GM18502 (cell line): ENCODE measurements around the gene KIF17.
"Not testable (repeated sequence)": the region's sequence is repeated elsewhere in the genome, so short reads cannot be mapped to it uniquely, and the experiment has no call there.

Source experiments
- ATAC-seq: cut with Tn5 transposase; IDR thresholded peaks from one replicate; pipeline ENCODE4 v1.9.1; 2021; ENCODE audit warnings: mild to moderate bottlenecking; ENCODE audit not compliant: unreplicated experiment, poor library complexity

KIF17 gene

GRCh38 chr1:20728371-20729154 lies 10.8 kb upstream of the KIF17 start:
- no peak for ATAC-seq

- no peak for ATAC-seq
Observed at GRCh38 chr1:20727746-20728316, 10.0 kb upstream of the KIF17 start.

- ATAC-seq: no peak
Observed at GRCh38 chr1:20726932-20727745, 9.3 kb upstream of the KIF17 start.

DNA sequence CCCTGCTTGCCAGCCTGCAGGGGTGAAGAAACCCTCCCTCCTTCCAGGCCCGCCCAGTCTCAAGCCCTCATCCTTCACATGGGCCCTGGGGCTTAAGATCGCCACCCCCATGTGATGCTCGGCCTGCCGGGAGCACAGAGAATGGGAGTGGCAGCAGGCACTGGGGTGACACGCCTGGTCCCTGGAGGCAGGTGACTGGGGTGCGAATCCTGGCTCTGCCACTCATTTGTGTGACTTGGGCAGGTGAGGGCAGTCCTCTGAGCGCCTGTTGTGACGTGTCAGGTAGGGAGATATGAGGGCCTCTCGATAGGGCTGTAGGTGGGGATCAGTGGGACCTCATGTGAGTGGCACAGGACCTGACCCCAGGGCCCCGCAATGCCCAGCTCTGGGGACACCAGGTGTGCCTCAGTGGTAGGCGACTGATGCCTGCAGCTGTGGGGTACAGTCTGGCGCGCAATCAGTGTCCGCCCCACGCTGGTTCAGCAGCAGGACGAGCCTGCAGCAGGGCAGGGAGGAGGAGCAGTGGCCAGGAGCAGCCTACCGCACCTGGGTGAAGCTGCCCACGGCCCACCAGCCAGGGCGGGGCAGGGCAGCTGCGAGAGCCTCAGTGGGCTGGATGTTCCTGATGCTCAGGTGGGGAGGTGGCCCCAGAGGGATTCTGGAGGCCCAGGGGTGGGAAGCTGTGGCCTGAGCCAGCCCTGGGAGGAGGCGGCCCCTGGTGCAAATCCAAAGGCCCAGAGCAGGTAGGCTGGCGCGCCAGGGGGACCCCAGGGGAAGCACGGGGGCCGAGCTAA lies 8.5 kb upstream of the KIF17 start:
- no peak for ATAC-seq

DNA sequence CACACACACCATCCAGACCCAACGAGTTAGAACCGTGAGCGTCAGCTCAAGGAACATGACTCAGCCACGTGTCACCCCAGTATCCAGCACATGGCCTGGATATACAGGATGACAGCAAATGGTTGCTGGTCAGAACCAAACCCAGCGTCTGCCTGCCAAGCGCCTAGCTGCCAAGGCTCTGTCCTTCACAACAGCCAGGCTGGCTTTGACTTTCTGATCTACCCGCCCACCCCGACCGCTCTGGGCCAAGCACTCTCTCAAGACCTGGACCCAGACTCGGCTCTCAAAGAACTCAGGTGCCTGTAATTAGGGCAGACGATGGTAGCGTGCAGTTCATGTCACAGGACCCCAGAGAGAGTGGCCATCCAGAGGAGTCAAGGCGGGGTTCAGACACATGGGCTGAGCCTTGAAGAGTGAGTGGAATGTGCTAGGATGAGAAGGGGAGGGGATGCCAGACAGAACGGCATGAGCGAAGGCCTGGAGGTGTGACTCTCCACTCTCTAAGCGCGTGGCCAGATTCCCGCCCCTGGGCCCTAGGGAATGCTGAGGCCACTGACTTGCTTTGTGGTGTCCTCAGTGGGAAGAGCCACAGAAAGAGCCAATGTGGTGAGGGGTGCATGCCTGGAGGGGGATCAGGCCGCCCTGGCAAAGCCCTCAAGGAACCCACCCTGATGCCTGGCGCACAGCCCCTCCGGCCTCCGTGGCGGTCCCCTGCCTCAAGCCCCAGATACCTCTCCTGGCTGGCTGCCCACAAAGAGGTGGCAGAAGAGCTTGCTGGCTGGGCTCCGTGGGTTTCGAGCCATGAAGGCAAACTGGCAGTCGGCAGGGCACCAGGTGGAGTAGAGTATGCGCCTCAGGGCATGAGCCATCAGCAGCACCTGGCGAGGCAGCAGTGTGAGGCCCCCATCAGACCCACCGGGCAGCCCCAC lies 7.6 kb upstream of the KIF17 start:
- ATAC-seq: no peak

DNA sequence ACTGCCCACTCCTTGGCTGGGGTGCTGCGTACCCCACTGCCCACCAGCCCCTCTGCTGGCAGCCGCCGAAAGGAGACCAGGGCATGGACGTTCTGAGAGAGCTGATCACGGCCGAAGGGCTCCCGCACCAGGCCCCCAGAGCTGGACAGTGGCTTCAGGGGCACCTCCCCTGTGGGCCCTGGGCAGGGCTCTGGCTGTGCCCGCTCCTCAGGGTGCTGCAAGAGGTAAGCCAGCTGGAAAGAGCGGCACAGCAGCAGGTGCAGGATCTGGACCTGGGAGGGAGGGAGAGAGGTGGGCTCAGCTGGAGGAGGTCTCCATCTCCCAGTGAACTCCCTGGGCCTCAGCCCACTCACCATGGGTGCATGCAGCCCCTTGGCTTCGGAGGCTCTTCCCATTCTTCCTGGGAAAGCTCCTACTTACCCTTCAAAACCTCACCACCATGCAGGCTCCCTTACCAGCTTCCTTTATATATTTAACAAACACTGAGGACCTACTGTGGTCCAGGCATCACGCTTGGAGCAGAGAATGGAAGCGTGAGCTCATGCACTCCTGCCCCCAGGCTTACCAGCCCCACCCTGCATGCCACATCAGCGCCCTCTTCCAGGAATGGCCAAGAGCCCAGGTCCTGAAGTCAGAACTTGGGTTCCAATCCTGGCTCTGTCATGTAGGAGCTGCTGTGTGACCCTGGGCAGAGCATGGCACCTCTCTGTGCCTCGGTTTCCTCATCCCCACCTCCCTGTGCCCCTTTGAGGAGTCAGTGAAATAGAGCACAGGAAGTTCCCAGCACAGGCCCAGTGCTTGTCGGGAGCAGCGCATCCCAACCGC lies 6.8 kb upstream of the KIF17 start:
- ATAC-seq: no peak

GRCh38 chr1:20723537-20724363 lies 5.9 kb upstream of the KIF17 start:
- ATAC-seq: no peak

GRCh38 chr1:20723159-20723536 lies 5.3 kb upstream of the KIF17 start:
- no peak for ATAC-seq

DNA sequence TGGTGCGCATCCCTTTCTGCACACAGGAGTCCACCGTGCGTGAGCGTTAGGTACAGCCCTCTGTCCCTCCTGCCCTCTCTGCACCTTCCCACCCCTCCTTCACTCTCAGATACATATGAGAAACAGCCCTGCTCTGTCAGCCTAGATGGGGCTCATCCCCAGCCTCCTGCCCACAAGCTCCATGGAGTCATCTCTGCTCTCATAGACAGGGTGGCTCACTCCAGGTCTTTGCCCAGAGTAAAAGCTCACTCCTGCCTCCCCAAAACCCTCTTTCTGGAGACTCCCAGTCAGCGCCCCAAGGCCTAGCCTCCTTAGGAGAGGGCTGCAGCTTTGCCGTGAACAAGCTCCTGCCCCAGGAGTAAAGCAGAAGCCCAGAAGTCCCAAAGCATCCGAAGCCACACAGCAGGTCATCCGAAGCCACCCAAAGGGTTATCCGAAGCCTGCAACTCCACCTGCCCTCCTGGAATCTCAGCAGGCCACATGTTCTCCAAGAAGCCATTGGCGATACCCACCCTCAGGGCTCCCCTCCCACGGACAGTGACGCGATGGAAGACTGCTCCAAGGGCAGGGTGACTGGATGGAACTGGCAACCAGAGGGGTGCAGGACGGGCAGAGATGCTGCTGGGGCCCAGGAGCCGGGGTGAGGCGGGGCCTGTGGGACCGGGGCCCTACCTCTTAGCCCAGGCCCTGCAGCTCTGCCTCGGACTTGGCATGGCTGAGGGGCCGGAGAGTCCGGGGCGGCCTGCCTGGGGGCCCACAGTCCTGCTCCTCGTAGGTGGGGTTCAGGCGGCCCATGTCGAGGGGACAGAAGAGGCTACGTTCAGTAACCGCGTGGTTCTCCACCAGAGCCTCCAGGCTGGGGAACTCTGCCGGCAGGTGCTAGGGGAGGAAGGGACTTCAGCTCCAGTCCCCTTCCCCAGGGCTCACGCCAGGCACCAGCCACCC lies 3.6 kb upstream of the KIF17 start:
- ATAC-seq: no peak

DNA sequence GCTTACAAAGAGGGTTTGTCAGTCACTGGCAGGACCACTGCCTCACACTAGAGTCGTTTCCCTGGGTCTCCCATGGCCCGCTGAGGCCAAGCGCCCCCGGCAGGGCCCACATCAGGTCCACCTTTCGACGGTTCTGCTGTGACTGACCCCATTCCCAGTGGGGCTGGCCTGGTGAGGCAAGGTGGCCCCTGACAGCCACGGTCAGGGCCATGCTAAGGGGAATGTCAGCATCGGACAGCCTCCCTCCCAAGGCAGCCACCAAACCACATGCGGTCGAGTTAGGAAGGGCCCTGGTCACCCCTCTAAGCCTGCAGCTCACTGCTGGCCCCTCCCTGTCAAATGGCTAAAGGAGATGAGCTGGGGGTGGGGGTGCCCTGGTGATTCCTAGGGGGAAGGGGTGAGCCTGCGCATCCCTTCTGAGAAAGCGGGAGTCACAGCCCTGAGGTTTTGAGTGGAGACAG lies 2.9 kb upstream of the KIF17 start:
- no peak for ATAC-seq

- no peak for ATAC-seq
Observed at GRCh38 chr1:20719871-20720620, 2.2 kb upstream of the KIF17 start.

DNA sequence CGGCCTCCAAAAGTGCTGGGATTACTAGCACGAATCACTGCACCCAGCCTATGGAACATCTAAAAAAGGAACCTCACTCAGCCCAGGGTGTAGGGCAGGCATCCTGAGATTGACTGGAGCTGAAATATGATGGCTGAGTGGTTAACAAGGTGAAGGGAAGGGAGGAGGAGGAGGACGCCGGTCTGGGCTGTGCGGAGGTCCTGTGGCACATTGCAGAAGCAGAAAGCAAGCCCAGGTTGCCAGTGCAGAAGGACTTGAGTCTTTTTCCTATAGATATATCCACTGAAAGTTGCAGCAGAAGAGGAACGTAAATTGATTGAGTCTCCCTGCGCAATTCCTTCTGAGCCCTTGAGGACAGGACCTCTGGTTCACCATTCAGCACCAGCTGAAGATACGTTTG lies 1.5 kb upstream of the KIF17 start:
- no peak for ATAC-seq

DNA sequence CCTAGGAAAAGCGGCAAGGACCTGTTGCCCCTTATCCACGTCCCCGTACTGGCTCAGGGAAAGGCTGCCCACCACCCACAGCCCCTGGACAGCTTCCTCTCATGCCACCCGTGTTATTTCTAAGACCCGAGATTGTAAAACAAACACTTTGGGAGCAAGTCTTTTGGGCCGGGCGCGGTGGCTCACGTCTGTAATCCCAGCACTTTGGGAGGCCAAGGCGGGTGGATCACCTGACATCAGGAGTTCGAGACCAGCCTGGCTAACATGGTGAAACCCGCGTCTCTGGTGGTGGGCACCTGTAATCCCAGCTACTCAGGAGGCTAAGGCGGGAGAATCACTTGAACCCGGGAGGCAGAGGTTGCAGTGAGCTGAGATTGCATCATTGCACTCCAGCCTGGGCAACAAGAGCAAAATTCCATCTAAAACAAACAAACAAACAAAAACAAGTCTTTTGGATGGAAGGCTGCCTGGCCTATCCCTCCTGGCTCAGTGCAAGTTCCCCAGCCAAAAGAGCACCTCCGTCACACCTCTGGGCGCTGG lies 606 bp upstream of the KIF17 start:
- not testable (repeated sequence) for ATAC-seq

GRCh38 chr1:20716232-20716631 lies 1.6 kb downstream of the KIF17 start:
- no peak for ATAC-seq

- no peak for ATAC-seq
Observed at GRCh38 chr1:20715406-20715805, 2.4 kb downstream of the KIF17 start.

- ATAC-seq: no peak
Observed at GRCh38 chr1:20713440-20713839, 4.4 kb downstream of the KIF17 start.
